AG04449 (cell line): ENCODE measurements around the gene DBNL.

Experiments
- CTCF ChIA-PET: fragments of 350-600 bp; formaldehyde crosslinking; extraction: SDS; loops from one replicate; lab custom pipeline; 2021; ENCODE audit warnings: antibody characterized with exemption; lab: Yijun Ruan, JAX
- POLR2A ChIA-PET: fragments of 400-600, 350-600 bp; formaldehyde crosslinking; extraction: SDS; loops from one replicate; lab custom pipeline; 2020; ENCODE audit warnings: antibody characterized with exemption, inconsistent platforms; lab: Yijun Ruan, JAX
- DNase-seq: peaks from one replicate; pipeline ENCODE4 v3.0.0-alpha.2; 2010; ENCODE audit warnings: low read depth, low spot score
- H3K4me3 ChIP-seq: 2 replicates; pipeline ENCODE4 v1.5.1; 2011; ENCODE audit warnings: low read depth, mild to moderate bottlenecking, control low read depth, low read length
- TF ChIP-seq, protein P1 (sequence below): IDR thresholded peaks from one replicate; pipeline ENCODE4 v1.5.1; 2011; ENCODE audit warnings: mild to moderate bottlenecking, moderate library complexity, low read length, control low read depth, inconsistent platforms; ENCODE audit not compliant: insufficient read depth; ENCODE audit errors: missing control alignments

DBNL gene

DNA sequence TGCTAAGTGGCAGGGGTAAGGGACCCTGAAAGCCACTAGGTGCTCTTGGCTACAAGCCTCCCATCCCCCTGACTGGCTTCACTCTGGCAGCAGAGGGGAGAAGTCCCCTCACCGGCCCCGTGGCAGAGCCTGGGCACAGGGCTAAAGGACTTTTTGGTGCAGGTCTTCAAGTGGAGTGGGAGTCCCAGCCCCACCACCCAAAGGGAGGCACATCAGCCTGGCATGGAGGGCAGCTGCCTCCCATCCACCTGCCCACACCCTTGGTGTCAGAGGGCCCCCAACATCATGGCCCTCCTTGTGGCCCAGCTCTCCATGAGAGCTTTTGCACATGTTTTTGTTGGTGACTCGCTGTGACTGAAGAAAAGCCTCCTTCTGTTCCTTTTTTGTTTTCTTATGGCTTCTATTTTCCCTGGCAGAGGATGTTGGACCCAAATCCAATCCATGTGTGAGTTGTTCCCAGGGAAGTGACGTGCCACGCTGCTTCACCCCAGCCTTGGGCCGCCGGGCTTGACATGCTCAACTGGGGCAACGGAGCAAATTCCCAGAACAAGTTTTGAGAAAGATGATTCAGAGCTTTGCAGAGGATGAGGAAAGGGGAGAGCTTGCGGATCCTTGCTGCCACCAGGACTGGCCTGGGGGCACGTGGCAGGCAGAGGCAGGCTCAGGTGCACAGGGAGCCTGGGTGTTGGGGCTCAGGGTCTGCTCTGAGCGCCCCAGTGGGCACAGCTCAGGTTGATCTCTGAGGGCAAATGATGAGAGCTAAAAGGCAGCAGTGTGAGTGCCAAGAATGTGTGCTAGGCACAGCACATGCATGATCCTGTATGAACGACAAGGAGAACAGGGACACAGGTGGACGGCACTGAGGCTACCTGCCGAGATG, 57.7 kb downstream of the DBNL start:
- H3K4me3 ChIP-seq: no peak overlapping the region
- CTCF ChIA-PET: interaction anchor here (1.0 to 1.5 kb wide), 3 partner anchors 15 to 31 kb away, joined by 3 to 5 read pairs (median 5); no protein-coding TSS in a partner anchor
- TF ChIP-seq, protein P1, sequence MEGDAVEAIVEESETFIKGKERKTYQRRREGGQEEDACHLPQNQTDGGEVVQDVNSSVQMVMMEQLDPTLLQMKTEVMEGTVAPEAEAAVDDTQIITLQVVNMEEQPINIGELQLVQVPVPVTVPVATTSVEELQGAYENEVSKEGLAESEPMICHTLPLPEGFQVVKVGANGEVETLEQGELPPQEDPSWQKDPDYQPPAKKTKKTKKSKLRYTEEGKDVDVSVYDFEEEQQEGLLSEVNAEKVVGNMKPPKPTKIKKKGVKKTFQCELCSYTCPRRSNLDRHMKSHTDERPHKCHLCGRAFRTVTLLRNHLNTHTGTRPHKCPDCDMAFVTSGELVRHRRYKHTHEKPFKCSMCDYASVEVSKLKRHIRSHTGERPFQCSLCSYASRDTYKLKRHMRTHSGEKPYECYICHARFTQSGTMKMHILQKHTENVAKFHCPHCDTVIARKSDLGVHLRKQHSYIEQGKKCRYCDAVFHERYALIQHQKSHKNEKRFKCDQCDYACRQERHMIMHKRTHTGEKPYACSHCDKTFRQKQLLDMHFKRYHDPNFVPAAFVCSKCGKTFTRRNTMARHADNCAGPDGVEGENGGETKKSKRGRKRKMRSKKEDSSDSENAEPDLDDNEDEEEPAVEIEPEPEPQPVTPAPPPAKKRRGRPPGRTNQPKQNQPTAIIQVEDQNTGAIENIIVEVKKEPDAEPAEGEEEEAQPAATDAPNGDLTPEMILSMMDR: no peak
- POLR2A ChIA-PET: interaction anchor here (0.9 to 2.8 kb wide), 4 partner anchors 13 to 21 kb away, joined by 3 to 9 read pairs (median 6); no protein-coding TSS in a partner anchor
- no peak for DNase-seq

- no peak overlapping the region for H3K4me3 ChIP-seq
- no peak for DNase-seq
- CTCF ChIA-PET: interaction anchor here (1.0 kb wide), 1 partner anchor 32 kb away, joined by 3 read pairs; no protein-coding TSS in a partner anchor
- POLR2A ChIA-PET: interaction anchor here (1.1 to 2.8 kb wide), 2 partner anchors 15 to 22 kb away, joined by 3 to 9 read pairs; no protein-coding TSS in a partner anchor
- TF ChIP-seq, protein P1: no peak
Measured at GRCh38 chr7:44102846-44103565, 58.5 kb downstream of the DBNL start.

DNA sequence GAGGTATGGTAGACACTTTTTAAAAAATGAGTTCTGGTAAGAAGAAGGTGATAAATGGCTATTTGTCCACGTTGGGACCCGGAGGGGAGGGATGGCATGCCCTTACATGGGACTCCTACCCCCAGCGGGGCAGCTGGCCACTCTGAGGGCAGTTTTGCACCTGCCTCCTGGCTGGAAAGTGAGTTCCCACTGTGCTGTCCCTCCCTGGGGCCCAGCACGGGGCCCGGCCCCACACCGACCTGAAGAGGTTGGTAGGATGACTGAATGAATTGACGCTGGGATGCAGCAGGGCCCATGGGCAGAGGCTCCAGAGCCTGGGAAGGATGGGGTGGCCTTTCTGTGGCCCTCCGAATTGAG, 59.0 kb downstream of the DBNL start:
- H3K4me3 ChIP-seq: no peak overlapping the region
- TF ChIP-seq, protein P1: no peak
- ChIA-PET CTCF (no interaction called here), POLR2A (interaction anchor here (2.8 kb wide), 1 partner anchor 15 kb away, joined by 9 read pairs; no protein-coding TSS in a partner anchor)
- DNase-seq: no peak

DNA sequence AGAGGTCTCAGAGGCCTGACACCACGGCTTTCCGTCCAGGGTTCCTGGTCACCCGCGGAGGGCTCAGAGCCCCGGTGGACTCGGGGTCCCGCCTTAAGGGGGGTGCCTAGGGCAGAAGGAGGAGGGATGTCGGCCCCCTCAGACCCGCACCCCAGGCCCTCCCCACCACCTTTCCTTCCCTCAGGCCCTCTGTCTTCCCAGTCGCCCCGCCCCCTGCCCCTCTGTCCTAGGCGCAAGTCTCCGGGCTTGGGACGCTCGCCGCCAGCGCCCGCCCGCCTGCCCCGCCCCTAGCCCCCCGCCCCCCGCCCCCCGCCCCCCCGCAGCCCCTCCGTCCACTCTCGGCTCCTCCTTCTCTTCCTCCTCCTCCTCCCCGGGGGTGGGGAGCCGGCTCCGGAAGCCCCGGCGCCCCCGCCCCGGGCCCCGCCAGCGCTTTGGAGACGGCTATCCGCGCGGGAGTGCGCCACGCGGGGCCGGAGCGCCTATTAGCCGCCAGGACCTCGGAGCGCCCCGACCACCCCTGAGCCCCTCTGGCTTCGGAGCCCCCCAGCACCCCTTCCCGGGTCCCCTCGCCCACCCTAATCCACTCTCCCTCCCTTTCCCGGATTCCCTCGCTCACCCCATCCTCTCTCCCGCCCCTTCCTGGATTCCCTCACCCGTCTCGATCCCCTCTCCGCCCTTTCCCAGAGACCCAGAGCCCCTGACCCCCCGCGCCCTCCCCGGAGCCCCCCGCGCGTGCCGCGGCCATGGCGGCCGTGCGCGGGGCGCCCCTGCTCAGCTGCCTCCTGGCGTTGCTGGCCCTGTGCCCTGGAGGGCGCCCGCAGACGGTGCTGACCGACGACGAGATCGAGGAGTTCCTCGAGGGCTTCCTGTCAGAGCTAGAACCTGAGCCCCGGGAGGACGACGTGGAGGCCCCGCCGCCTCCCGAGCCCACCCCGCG, 59.7 kb downstream of the DBNL start, which contains the start of gene AEBP1:
Gene AEBP1, plus strand, starts transcription at position 423 of the 937 bp plus-strand sequence. Its CDS starts 321 bp downstream, at position 744.
- peak within 1 kb of the TSS; percentile 75 for H3K4me3 ChIP-seq
- DNase-seq: no peak
- ChIA-PET POLR2A (interaction anchor here (2.0 to 2.6 kb wide), 2 partner anchors 15 to 18 kb away, joined by 8 to 12 read pairs; no protein-coding TSS in a partner anchor), CTCF (interaction anchor here (1.8 kb wide), 1 partner anchor 92 kb away, joined by 9 read pairs; no protein-coding TSS in a partner anchor)
- TF ChIP-seq, protein P1: no peak

GRCh38 chr7:44104860-44105771, 60.6 kb downstream of the DBNL start:
- DNase-seq: no peak
- H3K4me3 ChIP-seq: peak overlapping the region; percentile 75

More at GRCh38 chr7:44104860-44105771, 60.6 kb downstream of the DBNL start:
- CTCF ChIA-PET: interaction anchor here (0.9 to 1.8 kb wide), 4 partner anchors 11 to 91 kb away, joined by 3 to 9 read pairs (median 3); no protein-coding TSS in a partner anchor
- TF ChIP-seq, protein P1: no peak
- POLR2A ChIA-PET: interaction anchor here (0.7 to 2.6 kb wide), 4 partner anchors 10 to 32 kb away, joined by 3 to 12 read pairs (median 6); no protein-coding TSS in a partner anchor
